Cardiac septum (tissue), 1 donor: ENCODE data around the gene NSFL1C. TPM values are rescaled to one million over a fixed set of nuclear protein-coding genes. Genes with fewer than 3 reads are reported as not detected.
"Not testable (repeated sequence)": the region's sequence is repeated elsewhere in the genome, so short reads cannot be mapped to it uniquely, and the experiment has no call there.

Source experiments
- DNase-seq: peaks from one replicate; pipeline ENCODE4 v3.0.0-alpha.2; 2020; ENCODE audit warnings: low spot score
- intact Hi-C: fragments of 100-400 bp; cut with DNase I; formaldehyde crosslinking; loops from one replicate; pipeline ENCODE4 v1.14.0; 2022
- long read RNA-seq: library from polyadenylated mRNA; unstranded; transcript quantifications from one replicate; pipeline ENCODE4 v2.0.0, GENCODE V29; 2021
- total RNA-seq: library from RNA; stranded (reverse); fragmentation: NEBNext Ultra II Directional; extraction: Animal tissue kit (Norgen Biotek cat#: 25700); gene quantifications from one replicate; pipeline ENCODE4 v1.2.1, GENCODE V29; 2021
- donor health status: DM: no; HTN: no; CAD: no.

Gene NSFL1C
- total RNA-seq = 64.0 TPM
- long read RNA-seq, transcript NSFL1C-201 (9 exons, 3,568 nt) = major isoform, 122 of 148 reads
- long read RNA-seq, partial matches to known transcripts = 7 of 148 reads
- long read RNA-seq, other reads (novel, unspliced or antisense) = 15 of 148 reads

DNA sequence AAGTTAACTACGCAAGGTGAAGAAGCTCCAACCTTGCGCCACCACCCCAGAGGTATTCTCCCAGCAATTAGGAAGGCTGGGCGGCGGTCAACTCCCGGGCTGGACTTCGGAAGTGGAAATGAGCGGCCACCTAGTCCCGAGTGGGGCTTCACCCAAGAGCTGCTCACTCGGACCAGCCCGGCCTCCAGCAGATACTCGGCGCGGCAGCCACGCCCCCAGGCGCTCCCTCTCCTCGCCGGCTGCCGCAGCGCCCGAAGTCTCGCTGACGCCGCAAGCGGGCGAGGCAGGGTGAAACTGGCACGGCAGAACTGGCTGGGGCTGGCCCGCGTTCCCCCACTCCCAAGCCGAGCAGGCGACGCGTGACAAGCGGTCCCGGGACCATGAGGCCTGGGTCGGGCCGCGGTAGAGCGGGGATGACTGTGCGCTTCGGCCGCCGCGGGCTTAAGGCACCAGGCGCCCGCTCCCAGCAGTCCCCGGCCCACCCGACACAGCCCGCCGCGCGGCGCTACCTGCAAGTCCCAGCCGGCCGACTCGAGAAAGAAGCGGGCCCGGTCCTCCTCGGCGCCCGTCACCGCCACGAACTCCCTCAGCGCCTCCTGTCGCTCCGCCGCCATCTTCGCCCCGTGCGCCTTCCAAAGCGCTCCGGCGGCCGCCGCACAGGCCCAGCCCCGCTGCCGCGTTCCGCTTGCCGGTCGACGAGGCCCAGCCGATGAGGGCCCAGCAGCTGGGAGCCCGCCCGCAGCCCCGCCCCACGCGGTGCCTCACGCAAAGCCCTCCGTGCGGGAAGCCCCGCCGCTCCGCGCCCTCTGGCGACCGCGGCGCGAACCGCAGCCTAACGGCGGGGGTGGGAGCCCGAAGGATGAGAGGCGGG lies at the start of gene NSFL1C:
TSS of gene NSFL1C (minus strand) at position 639 of the 871 bp plus-strand sequence. CDS start at position 614, 25 bp downstream.
- intact Hi-C loops = loop anchor here (2.0 to 5.0 kb wide), 2 partner anchors 74 to 348 kb away; partner anchors contain the start of genes FKBP1A and PSMF1
- peak; percentile 98 for DNase-seq

- DNase-seq = no peak
- intact Hi-C loops = no loop called here
Observed at GRCh38 chr20:1513801-1514200, 47.2 kb upstream of the NSFL1C start.

GRCh38 chr20:1509237-1509636 lies 42.6 kb upstream of the NSFL1C start:
- no peak for DNase-seq
- intact Hi-C loops = no loop called here

DNA sequence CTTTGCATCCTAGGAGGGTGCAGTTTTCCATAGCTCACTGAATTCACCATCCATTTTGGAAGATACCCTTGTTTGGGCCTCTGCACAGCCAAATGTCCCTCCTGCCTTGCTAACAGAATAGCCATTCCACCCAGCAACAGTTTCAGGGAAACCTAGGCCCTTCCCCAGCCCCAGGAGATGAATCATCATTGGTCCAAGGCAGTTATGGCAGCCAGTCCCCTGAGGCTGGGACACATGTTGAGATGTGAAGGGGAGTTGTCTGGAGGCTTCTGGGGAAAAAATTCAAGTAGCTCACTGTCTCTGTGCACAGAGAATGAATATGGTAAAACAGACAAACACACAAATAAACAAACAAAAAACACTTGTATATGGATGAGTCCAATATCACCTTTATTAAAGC lies 41.9 kb upstream of the NSFL1C start:
- intact Hi-C loops = no loop called here
- DNase-seq = no peak

- DNase-seq = no peak
- intact Hi-C loops = no loop called here
Observed at GRCh38 chr20:1507276-1507675, 40.6 kb upstream of the NSFL1C start.

DNA sequence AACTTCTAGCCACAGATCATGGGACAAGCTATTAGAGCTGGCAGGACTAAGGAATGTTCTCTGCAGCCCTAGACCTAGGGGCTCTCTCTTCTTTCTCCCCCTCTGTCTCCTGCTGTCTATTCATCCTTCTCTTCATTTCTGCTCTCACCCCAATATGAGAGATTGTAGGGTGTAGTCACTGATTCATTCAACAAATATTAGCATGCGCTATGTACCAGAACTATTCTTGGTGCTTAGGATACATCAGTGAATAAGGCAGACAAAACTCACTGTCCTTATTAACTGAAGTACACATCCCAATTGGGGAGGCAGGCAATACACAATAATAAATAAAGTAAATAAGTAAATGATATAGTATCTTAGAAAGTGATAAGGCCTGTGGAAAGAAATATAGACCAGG lies 39.2 kb upstream of the NSFL1C start:
- intact Hi-C loops = no loop called here
- DNase-seq = no peak

DNA sequence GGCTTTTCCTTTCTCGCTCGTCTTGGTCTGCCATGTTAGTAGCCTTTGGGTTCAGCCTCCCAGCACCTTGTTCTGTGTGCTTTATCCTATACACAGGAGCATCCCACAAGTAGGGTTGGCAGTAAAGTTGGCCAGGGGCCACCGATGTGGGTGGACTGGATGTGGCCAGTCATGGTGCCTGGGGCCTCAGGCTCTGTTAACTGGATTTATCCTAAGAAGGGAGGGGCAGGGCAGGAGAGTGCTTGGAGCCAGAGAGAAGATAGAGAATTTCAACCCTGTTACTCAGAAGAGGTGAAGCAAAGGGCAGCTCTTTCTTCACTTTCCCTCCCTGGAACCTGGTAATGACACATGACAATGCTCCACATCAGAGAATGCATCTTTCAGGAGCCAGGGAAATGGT lies 38.7 kb upstream of the NSFL1C start:
- DNase-seq = no peak
- intact Hi-C loops = no loop called here

GRCh38 chr20:1503564-1504227 lies 37.0 kb upstream of the NSFL1C start:
- peak; percentile 81 for DNase-seq
- intact Hi-C loops = no loop called here

DNA sequence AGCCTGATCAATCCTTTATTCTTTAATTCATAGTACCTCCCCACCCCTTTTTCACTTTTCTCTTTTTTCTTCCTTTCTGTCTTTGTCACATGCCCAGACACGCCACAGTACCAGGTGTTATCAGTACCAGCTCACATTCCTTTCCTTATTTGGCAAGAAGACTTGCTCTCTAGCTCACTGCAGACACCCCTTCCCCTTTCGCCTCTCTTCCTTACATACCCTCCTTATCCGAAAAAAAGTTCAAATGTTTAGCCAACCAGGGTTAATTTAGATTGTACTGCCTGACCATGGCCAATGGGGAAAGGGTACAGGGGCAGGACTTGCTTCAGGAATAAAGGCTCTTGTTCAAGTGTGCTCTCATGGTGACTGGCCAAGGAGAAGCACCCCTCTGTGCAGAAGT lies 33.8 kb upstream of the NSFL1C start:
- DNase-seq = no peak
- intact Hi-C loops = no loop called here

DNA sequence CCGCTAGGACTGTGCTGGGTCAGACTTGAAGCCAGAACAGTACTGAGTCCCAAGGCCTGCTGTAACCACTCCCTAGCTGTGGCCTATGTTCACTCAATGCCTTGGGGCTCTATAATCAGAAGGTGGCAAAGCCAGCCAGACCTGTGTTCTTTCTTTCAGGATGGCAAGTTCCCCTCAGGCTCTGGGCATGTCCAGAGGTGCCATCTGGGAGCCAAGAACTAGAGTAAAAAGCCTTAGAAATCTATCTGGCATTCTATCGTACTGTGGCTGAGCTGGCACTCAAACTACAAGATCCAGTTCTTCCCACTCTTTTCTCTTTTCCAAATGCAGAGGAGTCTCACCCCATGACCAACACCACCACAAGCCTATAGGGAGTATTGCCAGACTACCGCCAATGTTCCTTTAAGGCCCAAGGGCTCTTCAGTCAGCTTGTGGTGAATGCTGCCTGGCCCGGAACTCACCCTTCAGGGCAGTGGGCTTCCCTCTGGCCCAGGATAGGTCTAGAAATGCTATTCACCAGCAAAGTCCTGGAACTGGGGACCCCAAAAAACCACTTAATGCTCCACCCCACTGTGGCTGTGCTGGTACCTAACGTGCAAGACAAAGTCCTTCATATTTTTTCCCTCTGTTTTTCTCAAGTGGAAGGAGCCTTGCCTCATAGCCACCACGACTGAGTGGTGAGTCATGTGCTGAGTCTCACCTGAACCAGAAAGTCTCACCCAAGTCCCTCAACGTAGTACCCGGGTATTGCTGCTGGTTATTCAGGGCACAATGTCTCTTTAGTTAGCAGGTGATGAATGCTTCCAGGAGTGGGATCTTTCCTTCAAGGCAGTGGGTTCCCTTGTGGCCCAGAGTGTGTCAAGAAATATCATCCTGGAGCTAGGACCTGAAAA lies 33.1 kb upstream of the NSFL1C start:
- DNase-seq = no peak
- intact Hi-C loops = no loop called here

- DNase-seq, intact Hi-C loops: not testable (repeated sequence)
Observed at GRCh38 chr20:1497371-1497770, 30.7 kb upstream of the NSFL1C start.

DNA sequence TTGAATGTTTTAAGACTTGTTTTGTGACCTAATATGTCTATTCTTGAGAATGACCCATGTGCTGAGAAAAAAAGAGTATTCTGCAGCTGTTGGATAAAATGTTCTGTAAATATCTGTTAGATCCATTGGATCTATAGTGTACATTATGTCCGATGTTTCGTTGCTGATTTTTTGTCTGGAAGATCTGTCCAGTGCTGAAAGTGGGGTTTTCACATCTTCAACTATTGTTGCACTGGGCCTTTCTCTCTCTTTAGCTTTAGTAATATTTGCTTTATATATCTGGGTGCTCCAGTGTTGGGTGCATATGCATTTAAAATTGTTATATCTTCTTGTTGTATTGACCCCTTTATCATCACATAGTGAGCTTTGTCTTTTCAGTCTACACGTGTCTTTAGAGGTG lies 30.3 kb upstream of the NSFL1C start:
- DNase-seq = no peak
- intact Hi-C loops = no loop called here

- DNase-seq = no peak
- intact Hi-C loops = no loop called here
Observed at GRCh38 chr20:1494436-1494835, 27.8 kb upstream of the NSFL1C start.

- no peak for DNase-seq
Observed at GRCh38 chr20:1493536-1493935, 26.9 kb upstream of the NSFL1C start.

GRCh38 chr20:1491860-1492642 lies 25.4 kb upstream of the NSFL1C start:
- intact Hi-C loops = no loop called here
- no peak for DNase-seq

More at GRCh38 chr20:1493536-1493935, 26.9 kb upstream of the NSFL1C start:
- intact Hi-C loops = no loop called here

- intact Hi-C loops = no loop called here
- peak; percentile 90 for DNase-seq
Observed at GRCh38 chr20:1491281-1491840, 24.7 kb upstream of the NSFL1C start, which contains the start of gene SIRPB2. SIRPB2 (minus strand) TSS chr20:1491420; CDS start chr20:1491359, 61 bp downstream.

DNA sequence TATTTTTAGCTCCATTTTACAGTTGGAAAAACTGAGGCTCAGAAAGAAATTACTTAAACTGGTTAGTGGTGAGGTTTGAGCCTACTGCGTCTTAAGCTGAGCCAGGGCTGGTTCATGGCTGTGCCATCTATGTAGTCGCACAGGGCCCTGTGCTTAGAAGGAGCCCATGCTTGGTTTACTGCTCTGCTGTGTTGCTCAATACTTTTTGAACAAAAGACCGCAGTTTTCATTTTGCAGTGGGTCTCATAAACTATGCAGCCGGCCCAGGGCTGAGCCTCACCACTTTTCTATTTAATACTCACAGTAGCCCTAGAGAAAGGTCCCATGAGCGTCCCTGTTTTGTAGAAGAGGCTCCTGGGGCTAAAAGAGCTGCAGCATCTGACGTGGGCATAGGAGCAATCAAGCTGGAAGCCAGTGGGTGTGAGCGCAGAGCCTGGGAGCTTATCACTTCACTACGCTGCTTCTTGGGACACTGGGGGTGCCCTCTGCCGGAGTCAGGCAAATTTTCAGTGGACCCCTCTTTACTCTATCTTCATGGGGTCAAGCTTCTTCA lies 24.1 kb upstream of the NSFL1C start:
- intact Hi-C loops = no loop called here
- DNase-seq = no peak

DNA sequence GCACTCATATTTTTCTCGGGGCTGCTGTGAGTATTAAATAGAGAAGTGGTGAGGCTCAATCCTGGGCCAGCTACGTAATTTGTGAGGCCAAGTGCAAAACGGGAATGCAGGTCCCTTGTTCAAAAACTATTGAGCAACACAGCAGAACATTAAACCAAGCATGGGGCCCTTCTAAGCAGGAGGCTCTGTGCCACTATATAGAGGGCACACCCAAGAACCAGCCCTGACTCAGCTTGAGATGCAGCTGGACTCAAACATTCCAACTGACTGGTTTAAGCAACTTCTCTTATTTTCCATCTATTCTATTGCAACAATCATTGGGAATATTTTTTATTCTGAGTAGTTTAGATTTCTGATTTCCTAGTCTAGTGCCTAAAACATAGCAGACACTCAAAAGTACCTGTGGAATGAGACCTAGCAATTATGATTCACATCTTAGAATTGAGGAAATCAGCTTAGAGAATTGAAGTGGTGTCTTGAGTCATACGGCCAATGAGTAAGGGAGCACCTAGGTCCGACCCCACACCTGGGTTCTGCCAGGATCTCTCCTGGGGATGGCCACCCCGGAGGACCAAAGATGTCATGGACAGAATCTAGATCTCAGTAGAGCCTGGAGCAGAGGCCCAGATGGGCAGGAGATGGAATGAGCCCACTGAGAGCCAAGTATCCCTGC lies 23.3 kb upstream of the NSFL1C start:
- no peak for DNase-seq
- intact Hi-C loops = no loop called here
